NT2/D1 (cell line): Measurements from ENCODE around the gene IRF2.

Source experiments
- SUZ12 ChIP-seq: IDR thresholded peaks from 2 replicates; pipeline ENCODE4 v1.6.1; 2011; ENCODE audit not compliant: insufficient read length, insufficient read depth; ENCODE audit errors: extremely low read depth
- YY1 ChIP-seq: IDR thresholded peaks from 2 replicates; pipeline ENCODE4 v1.6.1; 2011; ENCODE audit not compliant: insufficient read length, insufficient read depth
- ZNF274 ChIP-seq: IDR thresholded peaks from 2 replicates; pipeline ENCODE4 v1.6.1; 2011; ENCODE audit warnings: mild to moderate bottlenecking, low read depth, low read length

- TF ChIP-seq ZNF274 = no peak
- no peak for TF ChIP-seq SUZ12
- no peak for TF ChIP-seq YY1
Measured at GRCh38 chr4:184409911-184410692, 64.2 kb downstream of the IRF2 start.
